ENCODE measurements around the gene RUBCNL.

DNA sequence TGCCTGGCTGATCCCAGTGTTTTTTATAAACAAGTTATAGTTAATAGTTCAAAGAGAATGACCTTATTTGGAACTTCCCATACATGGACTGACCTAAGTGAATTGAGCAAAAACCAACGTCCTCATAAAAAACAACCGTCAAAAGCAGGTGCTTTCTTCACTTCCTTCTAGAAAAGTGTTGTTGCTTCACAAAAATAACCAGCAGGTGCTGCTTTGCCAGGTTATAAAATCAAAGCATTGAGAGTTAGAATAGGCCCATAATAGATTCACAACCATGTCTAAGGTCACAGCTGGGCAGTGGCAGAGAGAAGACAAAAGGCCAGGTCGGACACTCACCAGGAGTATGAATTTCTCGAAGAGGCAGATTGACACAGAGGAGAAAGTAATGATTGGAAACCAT, 9.5 kb downstream of the RUBCNL start:
- peak; percentile 16; the same call in 1 of the 2 replicates for TF ChIP-seq CTCF (IDR thresholded peaks at IDR 0.05; ENCODE audit: low read depth, low read length)
- TF ChIP-seq EZH2phosphoT487 (IDR thresholded peaks at IDR 0.05; ENCODE audit: low read depth), result no peak
